ENCODE results near the gene LINGO1. TPM values are rescaled to one million over a fixed set of nuclear protein-coding genes. Genes with fewer than 3 reads are reported as not detected.

LINGO1 gene
- total and polyA plus RNA-seq, 9 of the 15 experiments (the other 6 are each of a cell fraction or from before 2014, with no cell fraction given) = 0.07 to 15.3 (median 2.1) TPM

- TF ChIP-seq SAFB2 (IDR thresholded peaks at IDR 0.05; ENCODE audit: borderline replicate concordance, low read depth, low read length, severe bottlenecking) = no peak
- no peak for TF ChIP-seq HOXB6 (CRISPR knock-in tag; IDR thresholded peaks at IDR 0.05; ENCODE audit: borderline replicate concordance)
- TF ChIP-seq RBM34 (IDR thresholded peaks at IDR 0.05; ENCODE audit: borderline replicate concordance, insufficient read depth, low read length) = no peak
- no peak for TF ChIP-seq ETV1 (tag; conservative IDR thresholded peaks at IDR 0.05; ENCODE audit: low read depth)
Measured at GRCh38 chr15:77615472-77615871, 17.2 kb downstream of the LINGO1 start (continued).

- no peak overlapping the region; a peak in 1 of 4 replicates for H3K9ac ChIP-seq (ENCODE audit: insufficient read depth in 1 of 2, low read depth in 2 of 2, low read length in 2 of 2)
- POLR2A ChIA-PET = no interaction called here
- H3K4me2 ChIP-seq (ENCODE audit: insufficient read depth, low read length) = no peak overlapping the region
- no peak overlapping the region for H2AFZ ChIP-seq (ENCODE audit: low read depth, low read length)
- no peaks in the 10 kb centered on the region for H3K27me3 ChIP-seq (ENCODE audit: control insufficient read depth in 2 of 2, insufficient read depth in 2 of 2, low read length in 2 of 2)
- H3K79me2 ChIP-seq (ENCODE audit: control insufficient read depth, insufficient read depth, low read length) = no peaks in the 10 kb centered on the region
- CTCF ChIA-PET (ENCODE audit: low intra/inter-chr PET ratio) = no interaction called here
- H3K4me3 ChIP-seq = no peak overlapping the region
- H3K9me3 ChIP-seq (replicated peaks; ENCODE audit: control insufficient read depth, insufficient read depth, low read depth, low read length) = no peaks in the 10 kb centered on the region
- H3K9me1 ChIP-seq (ENCODE audit: control insufficient read depth, insufficient read depth, low read length) = no peaks in the 10 kb centered on the region
- intact Hi-C loops (cut with micrococcal nuclease) (no loop called here), in situ Hi-C loops (cut with MboI) (no loop called here)
- 75% methylated on average over 10 of the region's 48 CpGs for WGBS (ENCODE audit: insufficient coverage, low coverage, missing lambda C conversion rate)
- peaks cover 15% of the 10 kb centered on the region; the same call in 1 of the 3 replicates for H3K36me3 ChIP-seq (ENCODE audit: control insufficient read depth, insufficient read depth, low read length)
- BruUV-seq (replicated peaks) = no TSS peak
- no peak overlapping the region for H3K27ac ChIP-seq (ENCODE audit: extremely low read depth, low read depth, low read length)
- H3K4me1 ChIP-seq (replicated peaks in 1 of 2; ENCODE audit: control insufficient read depth in 2 of 2, insufficient read depth in 2 of 2, low read length in 2 of 2) = peaks cover 3 to 42% of the 10 kb centered on the region in 2 experiments; a peak in 3 of 5 replicates
- DNase-seq (ENCODE audit: extremely low read depth in 1 of 4, low spot score in 3 of 4) (no peak), ATAC-seq (no peak), FAIRE-seq (no peak)
- H4K20me1 ChIP-seq (replicated peaks; ENCODE audit: control insufficient read depth, insufficient read depth, low read length) = no peaks in the 10 kb centered on the region
- no peak for TF ChIP-seq ZNF316 (IDR thresholded peaks at IDR 0.05)
- TF ChIP-seq MTA3 (IDR thresholded peaks at IDR 0.05; ENCODE audit: borderline replicate concordance) = no peak
- no peak for TF ChIP-seq PYGO2 (tag; IDR thresholded peaks at IDR 0.05)
- no peak for TF ChIP-seq BRD9 (IDR thresholded peaks at IDR 0.05; ENCODE audit: low read depth, partially characterized antibody)
- TF ChIP-seq GATAD2A (IDR thresholded peaks at IDR 0.05) = no peak
- TF ChIP-seq HINFP (tag; conservative IDR thresholded peaks at IDR 0.05; ENCODE audit: low read depth) = no peak
- TF ChIP-seq RFX5 (IDR thresholded peaks at IDR 0.05; ENCODE audit: low read depth, low read length) = no peak
- no peak for TF ChIP-seq MEF2D (tag; conservative IDR thresholded peaks at IDR 0.05; ENCODE audit: low read depth)
- no peak for TF ChIP-seq XRCC3 (IDR thresholded peaks at IDR 0.05)
- no peak for TF ChIP-seq ZNF431 (CRISPR knock-in tag; IDR thresholded peaks at IDR 0.05)
- no peak for TF ChIP-seq ELF4 (CRISPR knock-in tag; IDR thresholded peaks at IDR 0.05)
- no peak for TF ChIP-seq U2AF2 (optimal IDR thresholded peaks at IDR 0.05; ENCODE audit: low read depth, low read length)
- no peak for TF ChIP-seq THRB (CRISPR knock-in tag; conservative IDR thresholded peaks at IDR 0.05)
- no peak for TF ChIP-seq IFI16 (CRISPR knock-in tag; IDR thresholded peaks at IDR 0.05)
Measured at GRCh38 chr15:77614251-77614806, 18.4 kb downstream of the LINGO1 start.
